B cell (primary cell): Measurements from ENCODE around the gene EHMT2.

Experiments used
- CTCF ChIP-seq: fragments of 200-600 bp; IDR thresholded peaks from one replicate; pipeline ENCODE4 v1.8.0; 2022; ENCODE audit warnings: antibody characterized with exemption, mild to moderate bottlenecking
- EZH2 ChIP-seq: IDR thresholded peaks from 2 replicates; pipeline ENCODE4 v1.6.1; 2012; ENCODE audit warnings: borderline replicate concordance, low read depth, mild to moderate bottlenecking, moderate library complexity, low read length; ENCODE audit not compliant: insufficient read depth, poor library complexity, severe bottlenecking

DNA sequence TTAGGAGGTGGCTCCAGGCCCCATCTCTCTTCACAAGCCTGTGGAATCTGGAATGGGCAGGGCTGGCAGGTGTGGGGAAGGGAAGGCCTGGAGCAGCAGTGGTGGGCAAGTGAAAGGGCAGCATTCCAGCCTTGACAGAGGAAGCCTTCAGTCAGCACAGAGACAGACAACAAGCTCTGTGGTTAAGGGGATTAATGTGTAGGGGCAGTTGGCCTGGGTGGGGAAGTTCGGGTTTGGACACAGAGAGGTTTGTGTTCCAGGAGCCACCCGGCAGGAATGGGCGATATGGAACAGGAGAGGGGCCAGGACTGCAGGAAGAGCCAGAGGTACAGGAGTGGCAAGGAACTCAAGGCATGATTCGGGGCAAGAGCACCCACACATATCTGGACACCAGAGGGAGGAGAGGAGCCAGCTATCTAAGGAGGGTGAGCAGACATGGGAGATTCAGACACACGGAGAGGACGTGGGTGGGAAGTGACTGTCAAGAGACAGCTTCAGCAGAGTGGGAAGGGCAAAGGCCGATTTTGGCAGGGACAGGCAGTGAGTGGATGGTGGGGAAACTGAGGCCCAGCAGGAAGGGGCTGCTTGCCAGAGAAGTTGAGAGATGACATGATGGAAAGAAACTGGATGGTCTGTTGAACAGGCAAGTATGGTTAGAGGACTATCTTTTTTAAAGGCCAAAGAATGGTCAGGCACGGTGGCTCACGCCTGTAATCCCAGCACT lies 16.2 kb downstream of the EHMT2 start:
- no peak for TF ChIP-seq CTCF
- TF ChIP-seq EZH2, result no peak
